Measurements from ENCODE around the gene KRT31.

KRT31 gene

DNA sequence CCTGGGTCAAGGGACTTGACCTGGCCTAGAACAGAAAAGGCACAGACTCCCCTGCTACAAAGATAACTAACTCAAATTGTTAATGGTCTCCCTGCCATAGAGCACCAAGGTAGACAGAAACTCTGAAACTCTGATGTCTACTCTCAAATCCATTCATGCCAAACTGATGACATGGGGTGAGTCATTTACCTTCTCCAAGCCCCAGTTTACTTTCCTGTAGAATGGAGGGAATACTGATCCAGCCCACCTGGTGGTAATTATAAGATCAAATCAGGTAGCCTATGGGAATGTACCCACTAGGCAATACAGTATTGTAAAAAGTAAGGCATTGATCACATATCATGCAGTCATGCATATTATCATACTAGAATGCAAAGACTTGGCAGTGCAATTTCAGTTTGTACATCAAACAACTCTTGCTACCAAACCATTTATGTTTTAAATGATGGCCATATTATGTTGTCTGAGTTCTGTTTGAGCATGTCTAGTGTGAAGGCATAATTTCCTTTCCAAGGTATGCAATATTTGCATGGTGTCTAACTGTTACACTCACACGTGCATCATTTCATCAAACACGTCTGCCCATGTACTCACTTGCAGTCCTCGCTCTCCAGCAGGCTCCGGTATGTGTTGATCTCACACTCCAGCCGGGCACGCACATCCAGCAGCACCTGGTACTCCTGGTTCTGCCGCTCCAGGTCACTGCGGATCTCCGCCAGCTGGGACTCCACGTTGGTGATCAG lies 3.0 kb downstream of the KRT31 start:
- no peak overlapping the region for H3K4me2 ChIP-seq (ENCODE audit: low read length)
- no peak overlapping the region for H3K27ac ChIP-seq (ENCODE audit: low read length)
- no peaks in the 10 kb centered on the region for H3K4me1 ChIP-seq (ENCODE audit: low read length)
- H2AFZ ChIP-seq (ENCODE audit: low read depth, low read length), result no peak overlapping the region
- no peaks in the 10 kb centered on the region for H3K79me2 ChIP-seq (ENCODE audit: low read length)
- no peaks in the 10 kb centered on the region for H3K9me3 ChIP-seq (ENCODE audit: insufficient read depth, low read length)
- H3K4me3 ChIP-seq (ENCODE audit: low read length), result no peak overlapping the region
- no peak for TF ChIP-seq EZH2phosphoT487 (IDR thresholded peaks at IDR 0.05; ENCODE audit: low read depth)
- TF ChIP-seq, protein P1, sequence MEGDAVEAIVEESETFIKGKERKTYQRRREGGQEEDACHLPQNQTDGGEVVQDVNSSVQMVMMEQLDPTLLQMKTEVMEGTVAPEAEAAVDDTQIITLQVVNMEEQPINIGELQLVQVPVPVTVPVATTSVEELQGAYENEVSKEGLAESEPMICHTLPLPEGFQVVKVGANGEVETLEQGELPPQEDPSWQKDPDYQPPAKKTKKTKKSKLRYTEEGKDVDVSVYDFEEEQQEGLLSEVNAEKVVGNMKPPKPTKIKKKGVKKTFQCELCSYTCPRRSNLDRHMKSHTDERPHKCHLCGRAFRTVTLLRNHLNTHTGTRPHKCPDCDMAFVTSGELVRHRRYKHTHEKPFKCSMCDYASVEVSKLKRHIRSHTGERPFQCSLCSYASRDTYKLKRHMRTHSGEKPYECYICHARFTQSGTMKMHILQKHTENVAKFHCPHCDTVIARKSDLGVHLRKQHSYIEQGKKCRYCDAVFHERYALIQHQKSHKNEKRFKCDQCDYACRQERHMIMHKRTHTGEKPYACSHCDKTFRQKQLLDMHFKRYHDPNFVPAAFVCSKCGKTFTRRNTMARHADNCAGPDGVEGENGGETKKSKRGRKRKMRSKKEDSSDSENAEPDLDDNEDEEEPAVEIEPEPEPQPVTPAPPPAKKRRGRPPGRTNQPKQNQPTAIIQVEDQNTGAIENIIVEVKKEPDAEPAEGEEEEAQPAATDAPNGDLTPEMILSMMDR (IDR thresholded peaks at IDR 0.05; ENCODE audit: low read depth, low read length), result no peak
- H4K20me1 ChIP-seq (ENCODE audit: insufficient read depth, low read length), result no peaks in the 10 kb centered on the region
- H3K9ac ChIP-seq (ENCODE audit: low read length), result no peak overlapping the region
- peaks cover 17% of the 10 kb centered on the region for H3K27me3 ChIP-seq (ENCODE audit: low read depth, low read length)
- H3K36me3 ChIP-seq (replicated peaks; ENCODE audit: low read depth, low read length), result no peaks in the 10 kb centered on the region

DNA sequence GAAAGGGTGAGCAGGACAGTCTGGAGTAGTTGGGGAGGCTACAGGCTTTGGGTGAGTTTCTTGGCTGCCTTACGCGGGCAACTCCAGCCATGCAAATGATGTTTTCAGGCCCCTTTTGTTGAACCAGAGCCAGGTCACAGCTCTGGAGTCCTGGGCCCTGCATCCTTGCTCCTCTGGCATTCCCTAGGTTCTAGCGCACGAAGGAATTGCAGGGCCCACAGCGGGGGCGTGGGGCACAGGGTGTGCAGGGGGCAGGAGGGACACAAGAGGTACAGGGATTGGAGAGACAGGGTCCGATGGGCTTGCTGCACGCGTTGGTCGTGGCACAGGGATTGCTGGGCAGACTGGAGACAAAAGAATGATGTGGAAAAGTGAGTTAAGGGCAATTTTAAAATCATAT lies 3.6 kb downstream of the KRT31 start:
- H3K4me2 ChIP-seq (ENCODE audit: low read length), result no peak overlapping the region
- no peaks in the 10 kb centered on the region for H3K36me3 ChIP-seq (replicated peaks; ENCODE audit: low read depth, low read length)
- H3K27me3 ChIP-seq (ENCODE audit: low read depth, low read length), result peaks cover 17% of the 10 kb centered on the region
- H3K9ac ChIP-seq (ENCODE audit: low read length), result no peak overlapping the region
- no peaks in the 10 kb centered on the region for H4K20me1 ChIP-seq (ENCODE audit: insufficient read depth, low read length)
- H3K4me3 ChIP-seq (ENCODE audit: low read length), result no peak overlapping the region
- no peaks in the 10 kb centered on the region for H3K4me1 ChIP-seq (ENCODE audit: low read length)
- H2AFZ ChIP-seq (ENCODE audit: low read depth, low read length), result no peak overlapping the region
- TF ChIP-seq EZH2phosphoT487 (IDR thresholded peaks at IDR 0.05; ENCODE audit: low read depth), result no peak
- TF ChIP-seq, protein P1 (IDR thresholded peaks at IDR 0.05; ENCODE audit: low read depth, low read length), result no peak
- no peak overlapping the region for H3K27ac ChIP-seq (ENCODE audit: low read length)
- H3K9me3 ChIP-seq (ENCODE audit: insufficient read depth, low read length), result no peaks in the 10 kb centered on the region
- no peaks in the 10 kb centered on the region for H3K79me2 ChIP-seq (ENCODE audit: low read length)

DNA sequence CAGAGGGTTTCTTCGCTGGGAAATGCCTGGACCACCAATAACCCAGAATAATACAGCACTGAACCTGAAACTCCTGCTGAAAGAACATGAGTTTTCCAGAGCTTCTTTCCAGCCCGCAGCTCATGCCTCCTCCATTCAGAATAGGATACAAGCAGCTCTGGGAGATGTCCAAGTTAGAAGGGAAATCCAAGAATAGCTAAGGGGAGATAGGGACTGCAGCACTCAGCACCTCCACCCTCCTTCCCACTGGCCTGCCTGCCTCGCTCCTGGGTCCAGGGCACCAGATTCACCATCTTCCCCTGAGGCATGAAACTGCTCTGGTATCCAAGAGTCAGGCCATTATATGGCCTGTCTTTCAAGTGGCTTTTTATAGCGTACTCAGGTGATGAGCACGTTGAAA lies 4.1 kb downstream of the KRT31 start:
- no peak overlapping the region for H3K27ac ChIP-seq (ENCODE audit: low read length)
- H3K27me3 ChIP-seq (ENCODE audit: low read depth, low read length), result peaks cover 17% of the 10 kb centered on the region
- no peaks in the 10 kb centered on the region for H3K4me1 ChIP-seq (ENCODE audit: low read length)
- no peaks in the 10 kb centered on the region for H3K36me3 ChIP-seq (replicated peaks; ENCODE audit: low read depth, low read length)
- H4K20me1 ChIP-seq (ENCODE audit: insufficient read depth, low read length), result no peaks in the 10 kb centered on the region
- no peaks in the 10 kb centered on the region for H3K9me3 ChIP-seq (ENCODE audit: insufficient read depth, low read length)
- no peak overlapping the region for H3K4me3 ChIP-seq (ENCODE audit: low read length)
- no peaks in the 10 kb centered on the region for H3K79me2 ChIP-seq (ENCODE audit: low read length)
- H2AFZ ChIP-seq (ENCODE audit: low read depth, low read length), result no peak overlapping the region
- H3K4me2 ChIP-seq (ENCODE audit: low read length), result no peak overlapping the region
- H3K9ac ChIP-seq (ENCODE audit: low read length), result no peak overlapping the region
- TF ChIP-seq, protein P1 (IDR thresholded peaks at IDR 0.05; ENCODE audit: low read depth, low read length), result no peak
- TF ChIP-seq EZH2phosphoT487 (IDR thresholded peaks at IDR 0.05; ENCODE audit: low read depth), result no peak

DNA sequence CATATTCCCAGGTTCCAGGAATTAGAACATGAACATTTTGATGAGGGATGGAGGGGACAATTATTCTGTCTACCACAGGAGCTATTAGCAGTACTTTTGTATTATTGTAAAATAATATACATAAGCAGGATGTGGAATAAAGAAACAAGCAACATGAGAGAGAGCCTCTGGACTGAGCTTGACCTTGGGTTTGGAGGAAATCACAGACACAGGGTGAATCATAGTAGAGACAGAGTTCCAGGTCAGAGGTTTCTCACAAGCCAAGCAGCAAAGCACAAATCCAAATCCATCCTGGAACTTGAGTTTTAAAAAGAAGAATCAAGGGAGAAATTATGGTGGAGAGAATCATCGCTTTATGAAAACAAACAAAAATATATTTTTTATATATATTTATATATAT lies 5.1 kb downstream of the KRT31 start:
- Histone ChIP-seq H2AFZ (ENCODE audit: low read depth, low read length) (no peak overlapping the region), H3K27ac (ENCODE audit: low read length) (no peak overlapping the region), H3K36me3 (replicated peaks; ENCODE audit: low read depth, low read length) (no peaks in the 10 kb centered on the region), H3K9me3 (ENCODE audit: insufficient read depth, low read length) (no peaks in the 10 kb centered on the region), H3K79me2 (ENCODE audit: low read length) (no peaks in the 10 kb centered on the region), H3K4me2 (ENCODE audit: low read length) (no peak overlapping the region), H3K4me3 (ENCODE audit: low read length) (no peak overlapping the region), H3K4me1 (ENCODE audit: low read length) (no peaks in the 10 kb centered on the region), H4K20me1 (ENCODE audit: insufficient read depth, low read length) (no peaks in the 10 kb centered on the region), H3K9ac (ENCODE audit: low read length) (no peak overlapping the region), H3K27me3 (ENCODE audit: low read depth, low read length) (peaks cover 17% of the 10 kb centered on the region)
- TF ChIP-seq, protein P1 (IDR thresholded peaks at IDR 0.05; ENCODE audit: low read depth, low read length), result no peak
- TF ChIP-seq EZH2phosphoT487 (IDR thresholded peaks at IDR 0.05; ENCODE audit: low read depth), result no peak
